Measurements from ENCODE around the gene GLRX5.

The GLRX5 gene

GRCh38 chr14:95549656-95550585 is 15.1 kb downstream of the GLRX5 start:
- TF ChIP-seq MYC (IDR thresholded peaks at IDR 0.05; ENCODE audit: low read depth, low read length) (no peak), CTCF (IDR thresholded peaks at IDR 0.05; ENCODE audit: low read depth, low read length) (no peak), MAX (IDR thresholded peaks at IDR 0.05; ENCODE audit: low read depth, low read length) (no peak), POLR2A (IDR thresholded peaks at IDR 0.05; ENCODE audit: extremely low read depth, insufficient read length) (no peak)
- no peak for DNase-seq (ENCODE audit: low read depth)
- H3K4me3 ChIP-seq (ENCODE audit: low read depth, low read length): no peak overlapping the region

DNA sequence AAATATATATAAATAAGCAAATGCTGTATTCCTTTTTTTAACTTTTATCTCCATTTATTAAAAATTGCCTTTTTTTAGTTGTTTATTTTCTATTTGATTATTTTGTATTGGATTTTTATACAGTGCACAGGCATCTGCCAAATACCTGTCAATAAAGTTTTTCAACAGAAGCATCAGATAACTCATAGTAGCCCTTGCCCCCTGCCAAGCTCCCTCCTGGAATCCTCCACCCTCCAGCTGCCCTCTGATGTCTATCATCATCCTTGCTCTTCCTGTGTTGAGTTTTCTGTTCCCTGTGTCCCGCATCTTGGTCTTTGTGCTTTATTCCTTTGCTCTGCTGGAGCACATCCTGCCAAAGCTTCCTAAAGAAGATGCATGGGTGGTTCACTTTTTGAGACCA is 16.6 kb downstream of the GLRX5 start:
- no peak for DNase-seq (ENCODE audit: low read depth)
- TF ChIP-seq MAX (IDR thresholded peaks at IDR 0.05; ENCODE audit: low read depth, low read length): no peak
- TF ChIP-seq MYC (IDR thresholded peaks at IDR 0.05; ENCODE audit: low read depth, low read length): no peak
- TF ChIP-seq CTCF (IDR thresholded peaks at IDR 0.05; ENCODE audit: low read depth, low read length): no peak
- TF ChIP-seq POLR2A (IDR thresholded peaks at IDR 0.05; ENCODE audit: extremely low read depth, insufficient read length): no peak
- no peak overlapping the region for H3K4me3 ChIP-seq (ENCODE audit: low read depth, low read length)

DNA sequence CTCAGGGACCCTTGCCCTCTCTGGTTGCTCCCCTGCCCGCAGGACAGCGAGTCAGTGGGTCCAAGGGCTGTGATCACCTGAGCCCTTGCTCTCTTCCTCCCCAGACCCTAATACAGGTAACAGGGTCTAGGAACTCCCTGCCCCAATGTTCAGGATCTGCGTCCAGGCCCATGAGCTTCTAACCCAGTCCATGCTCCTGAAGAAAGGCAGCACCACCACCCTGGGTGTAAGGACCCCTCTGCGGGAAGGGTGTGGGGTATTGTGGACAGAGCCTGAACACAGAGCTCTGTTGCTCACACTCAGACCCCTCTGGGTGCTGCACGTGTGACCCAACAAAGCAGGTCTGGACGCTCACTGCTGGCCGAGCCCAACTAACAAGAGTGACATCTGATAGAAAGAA is 18.3 kb downstream of the GLRX5 start:
- H3K4me3 ChIP-seq (ENCODE audit: low read depth, low read length): no peak overlapping the region
- TF ChIP-seq MYC (IDR thresholded peaks at IDR 0.05; ENCODE audit: low read depth, low read length) (no peak), MAX (IDR thresholded peaks at IDR 0.05; ENCODE audit: low read depth, low read length) (no peak), POLR2A (IDR thresholded peaks at IDR 0.05; ENCODE audit: extremely low read depth, insufficient read length) (no peak), CTCF (IDR thresholded peaks at IDR 0.05; ENCODE audit: low read depth, low read length) (no peak)
- DNase-seq (ENCODE audit: low read depth): no peak

- TF ChIP-seq POLR2A (IDR thresholded peaks at IDR 0.05; ENCODE audit: extremely low read depth, insufficient read length) (no peak), MAX (IDR thresholded peaks at IDR 0.05; ENCODE audit: low read depth, low read length) (no peak), CTCF (IDR thresholded peaks at IDR 0.05; ENCODE audit: low read depth, low read length) (no peak), MYC (IDR thresholded peaks at IDR 0.05; ENCODE audit: low read depth, low read length) (no peak)
- H3K4me3 ChIP-seq (ENCODE audit: low read depth, low read length): no peak overlapping the region
Measured at GRCh38 chr14:95555053-95555452, 20.2 kb downstream of the GLRX5 start.

DNA sequence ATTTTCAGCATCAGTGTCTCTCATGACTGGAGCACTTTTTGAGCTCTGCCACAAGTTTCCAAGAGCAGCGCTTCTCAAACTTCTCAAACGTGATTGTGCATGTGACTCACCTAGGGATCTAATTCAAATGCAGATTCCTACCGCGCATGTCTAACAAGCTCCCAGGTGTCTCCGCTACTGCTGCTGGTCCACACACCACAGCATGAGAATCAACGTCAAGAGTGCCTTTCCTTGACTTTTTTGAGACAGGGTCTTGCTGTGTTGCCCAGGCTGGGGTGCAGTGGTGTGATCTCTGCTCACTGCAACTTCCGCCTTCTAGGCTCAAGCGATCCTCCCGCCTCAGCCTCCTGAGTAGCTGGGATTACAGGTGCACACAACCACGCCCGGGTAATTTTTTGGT is 22.4 kb downstream of the GLRX5 start:
- DNase-seq (ENCODE audit: low read depth): no peak
- TF ChIP-seq MAX (IDR thresholded peaks at IDR 0.05; ENCODE audit: low read depth, low read length) (no peak), CTCF (IDR thresholded peaks at IDR 0.05; ENCODE audit: low read depth, low read length) (no peak), POLR2A (IDR thresholded peaks at IDR 0.05; ENCODE audit: extremely low read depth, insufficient read length) (no peak), MYC (IDR thresholded peaks at IDR 0.05; ENCODE audit: low read depth, low read length) (no peak)
- H3K4me3 ChIP-seq (ENCODE audit: low read depth, low read length): no peak overlapping the region

More at GRCh38 chr14:95555053-95555452, 20.2 kb downstream of the GLRX5 start:
- DNase-seq (ENCODE audit: low read depth): no peak

Measured in NB4 (cell line).